ENCODE measurements around the gene CSKMT. TPM values are rescaled to one million over a fixed set of nuclear protein-coding genes. Genes with fewer than 3 reads are reported as not detected.

CSKMT gene
- total and polyA plus RNA-seq, 10 of the 15 experiments (the other 5 are each of a cell fraction or from before 2014, with no cell fraction given), result 7.0 to 213 (median 21.6) TPM

DNA sequence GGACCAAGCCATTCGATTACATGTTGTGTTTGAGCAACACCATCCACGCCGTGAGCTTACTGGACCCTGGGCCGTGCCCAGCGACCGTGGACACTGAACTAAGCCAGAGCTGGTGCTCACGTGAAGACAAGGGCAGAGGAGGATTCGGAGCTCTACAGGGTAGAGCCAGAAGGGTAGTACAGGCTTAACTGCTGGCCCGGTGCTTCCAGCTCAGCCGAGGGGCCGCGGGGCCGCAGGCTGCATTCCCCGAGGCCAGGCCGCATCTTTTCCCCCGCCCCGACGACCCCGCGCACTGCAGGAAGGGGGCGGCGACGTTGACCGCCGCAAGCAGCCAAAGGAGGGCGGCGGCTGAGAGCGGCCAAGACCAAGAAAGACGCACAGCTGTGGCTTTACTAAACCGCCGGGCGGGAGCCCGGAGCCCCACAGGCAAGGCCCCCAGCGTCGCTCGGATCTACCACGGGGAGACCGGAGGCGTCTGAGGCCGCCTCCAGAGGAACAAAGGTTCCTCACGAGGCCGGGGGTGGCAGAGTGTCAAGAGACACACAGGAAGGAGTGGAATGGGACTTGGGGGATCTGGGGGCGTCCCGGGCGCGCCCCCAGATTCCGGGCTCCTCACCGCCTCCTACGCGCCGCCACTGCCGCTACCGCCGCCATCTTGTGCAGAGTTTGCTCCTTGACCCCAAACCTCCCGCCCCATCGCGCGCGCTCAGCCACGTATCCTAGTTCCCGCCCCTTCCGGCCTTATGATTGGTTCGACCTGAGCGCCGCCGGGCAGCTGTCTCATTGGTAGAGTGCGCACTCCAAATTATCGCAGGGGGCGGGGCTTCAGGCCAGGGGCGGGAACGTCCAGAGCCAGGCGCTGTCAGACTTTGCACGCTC is 18.9 kb upstream of the CSKMT start, which contains the start of gene GANAB (continued):
- TF ChIP-seq, protein P1, sequence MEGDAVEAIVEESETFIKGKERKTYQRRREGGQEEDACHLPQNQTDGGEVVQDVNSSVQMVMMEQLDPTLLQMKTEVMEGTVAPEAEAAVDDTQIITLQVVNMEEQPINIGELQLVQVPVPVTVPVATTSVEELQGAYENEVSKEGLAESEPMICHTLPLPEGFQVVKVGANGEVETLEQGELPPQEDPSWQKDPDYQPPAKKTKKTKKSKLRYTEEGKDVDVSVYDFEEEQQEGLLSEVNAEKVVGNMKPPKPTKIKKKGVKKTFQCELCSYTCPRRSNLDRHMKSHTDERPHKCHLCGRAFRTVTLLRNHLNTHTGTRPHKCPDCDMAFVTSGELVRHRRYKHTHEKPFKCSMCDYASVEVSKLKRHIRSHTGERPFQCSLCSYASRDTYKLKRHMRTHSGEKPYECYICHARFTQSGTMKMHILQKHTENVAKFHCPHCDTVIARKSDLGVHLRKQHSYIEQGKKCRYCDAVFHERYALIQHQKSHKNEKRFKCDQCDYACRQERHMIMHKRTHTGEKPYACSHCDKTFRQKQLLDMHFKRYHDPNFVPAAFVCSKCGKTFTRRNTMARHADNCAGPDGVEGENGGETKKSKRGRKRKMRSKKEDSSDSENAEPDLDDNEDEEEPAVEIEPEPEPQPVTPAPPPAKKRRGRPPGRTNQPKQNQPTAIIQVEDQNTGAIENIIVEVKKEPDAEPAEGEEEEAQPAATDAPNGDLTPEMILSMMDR (IDR thresholded peaks at IDR 0.05 in 2 of 3, conservative IDR thresholded peaks at IDR 0.05 in 1 of 3; ENCODE audit: control insufficient read depth in 2 of 3, extremely low read depth in 1 of 3, insufficient read depth in 1 of 3, low read depth in 3 of 3, low read length in 3 of 3), result no peak
- peak; percentile 48; the same call in 1 of the 2 replicates for TF ChIP-seq RFX5 (IDR thresholded peaks at IDR 0.05; ENCODE audit: low read depth, low read length)
- TF ChIP-seq CBX5 (IDR thresholded peaks at IDR 0.05; ENCODE audit: low read depth), result no peak
- TF ChIP-seq CREM (IDR thresholded peaks at IDR 0.05; ENCODE audit: low read depth), result peak; percentile 83; the same call in 1 of the 2 replicates
- peak; percentile 79; the same call in 2 of the 3 replicates for TF ChIP-seq POU2F2 (IDR thresholded peaks at IDR 0.05; ENCODE audit: borderline replicate concordance, low read depth, low read length)
- peak; percentile 97 for TF ChIP-seq POLR2AphosphoS2 (IDR thresholded peaks at IDR 0.05; ENCODE audit: low read depth, low read length)
- peak; percentile 94 for TF ChIP-seq TAF1 (IDR thresholded peaks at IDR 0.05; ENCODE audit: borderline replicate concordance, low read depth, low read length)
- TF ChIP-seq ATF3 (IDR thresholded peaks at IDR 0.05; ENCODE audit: borderline replicate concordance, extremely low read depth, low read depth, low read length), result no peak
- TF ChIP-seq NR2C1 (IDR thresholded peaks at IDR 0.05), result peak; percentile 95
- no peak for TF ChIP-seq IRF4 (IDR thresholded peaks at IDR 0.05; ENCODE audit: low read depth, low read length)
- no peak for TF ChIP-seq ZBTB4 (CRISPR knock-in tag; IDR thresholded peaks at IDR 0.05)
- TF ChIP-seq CEBPZ (IDR thresholded peaks at IDR 0.05; ENCODE audit: low read depth, low read length), result no peak; the same call in 1 of the 2 replicates
- TF ChIP-seq, protein P2, sequence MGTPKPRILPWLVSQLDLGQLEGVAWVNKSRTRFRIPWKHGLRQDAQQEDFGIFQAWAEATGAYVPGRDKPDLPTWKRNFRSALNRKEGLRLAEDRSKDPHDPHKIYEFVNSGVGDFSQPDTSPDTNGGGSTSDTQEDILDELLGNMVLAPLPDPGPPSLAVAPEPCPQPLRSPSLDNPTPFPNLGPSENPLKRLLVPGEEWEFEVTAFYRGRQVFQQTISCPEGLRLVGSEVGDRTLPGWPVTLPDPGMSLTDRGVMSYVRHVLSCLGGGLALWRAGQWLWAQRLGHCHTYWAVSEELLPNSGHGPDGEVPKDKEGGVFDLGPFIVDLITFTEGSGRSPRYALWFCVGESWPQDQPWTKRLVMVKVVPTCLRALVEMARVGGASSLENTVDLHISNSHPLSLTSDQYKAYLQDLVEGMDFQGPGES (IDR thresholded peaks at IDR 0.05), result no peak; the same call in 1 of the 2 replicates
- TF ChIP-seq SKIL (IDR thresholded peaks at IDR 0.05; ENCODE audit: low read depth, poor library complexity, severe bottlenecking), result no peak
- TF ChIP-seq BMI1 (IDR thresholded peaks at IDR 0.05; ENCODE audit: borderline replicate concordance), result no peak
